Measurements from ENCODE around the gene SF3B6. TPM values are rescaled to one million over a fixed set of nuclear protein-coding genes. Genes with fewer than 3 reads are reported as not detected.

SF3B6 gene
- total RNA-seq, 4 donors from 2014 or later = 73.7 to 93.1 (median 81.5) TPM

- H3K4me3 ChIP-seq = peak overlapping the region; percentile 59 to 78 (median 64)
- H3K27me3 ChIP-seq = no peaks in the 10 kb centered on the region
- peaks cover 0 to 56% (median 0%) of the 10 kb centered on the region in 3 donors for H3K36me3 ChIP-seq
- H3K4me1 ChIP-seq = peaks cover 0 to 17% (median 8%) of the 10 kb centered on the region in 4 donors
- TF ChIP-seq CTCF (IDR thresholded peaks at IDR 0.05) (no peak), POLR2A (IDR thresholded peaks at IDR 0.05) (no peak), EP300 (IDR thresholded peaks at IDR 0.05) (no peak)
- no peak for DNase-seq (ENCODE audit: low spot score in 2 of 2)
- H3K9me3 ChIP-seq = no peaks in the 10 kb centered on the region
- WGBS, 2 donors = 12 to 19% methylated on average over 11 of the region's 30 CpGs
- peak overlapping the region; percentile 90 to 96 (median 92) for H3K27ac ChIP-seq
Observed at GRCh38 chr2:24083567-24084385, 7.7 kb upstream of the SF3B6 start.

- WGBS, 2 donors = 77 to 83% methylated on average over 7 to 8 of the region's 8 CpGs
- no peak for TF ChIP-seq CTCF (IDR thresholded peaks at IDR 0.05)
Observed at GRCh38 chr2:24082787-24083566, 6.9 kb upstream of the SF3B6 start.

GRCh38 chr2:24080701-24081100 lies 4.6 kb upstream of the SF3B6 start:
- no peak for DNase-seq (ENCODE audit: low spot score in 2 of 2)
- 59 to 64% methylated on average over 2 of the region's 2 CpGs for WGBS, 2 donors
- Histone ChIP-seq H3K4me1 (peaks cover 0 to 36% (median 11%) of the 10 kb centered on the region in 4 donors), H3K36me3 (peaks cover 0 to 47% (median 0%) of the 10 kb centered on the region in 3 donors), H3K4me3 (no peak overlapping the region), H3K27ac (no peak overlapping the region), H3K27me3 (no peaks in the 10 kb centered on the region), H3K9me3 (no peaks in the 10 kb centered on the region)
- no peak for TF ChIP-seq CTCF (IDR thresholded peaks at IDR 0.05)
- TF ChIP-seq POLR2A (IDR thresholded peaks at IDR 0.05) = no peak

More at GRCh38 chr2:24082787-24083566, 6.9 kb upstream of the SF3B6 start:
- Histone ChIP-seq H3K4me1 (peaks cover 0 to 24% (median 8%) of the 10 kb centered on the region in 4 donors), H3K4me3 (peak overlapping the region in 2 of 4 donors; percentile 62 to 66), H3K27me3 (no peaks in the 10 kb centered on the region), H3K36me3 (peaks cover 0 to 56% (median 0%) of the 10 kb centered on the region in 3 donors), H3K9me3 (no peaks in the 10 kb centered on the region), H3K27ac (peak overlapping the region; percentile 90 to 96 (median 92))
- DNase-seq (ENCODE audit: low spot score in 2 of 2) = no peak

- 50 to 62% methylated on average over 2 of the region's 2 CpGs for WGBS, 2 donors
- Histone ChIP-seq H3K9me3 (no peaks in the 10 kb centered on the region), H3K27me3 (no peaks in the 10 kb centered on the region), H3K4me1 (peaks cover 0 to 44% (median 12%) of the 10 kb centered on the region in 4 donors), H3K36me3 (peaks cover 0 to 61% (median 0%) of the 10 kb centered on the region in 3 donors), H3K4me3 (peak overlapping the region in 3 of 4 donors; percentile 69 to 84 (median 78)), H3K27ac (peak overlapping the region; percentile 93 to 97 (median 95))
- DNase-seq (ENCODE audit: low spot score in 2 of 2) = no peak
- no peak for TF ChIP-seq POLR2A (IDR thresholded peaks at IDR 0.05)
- TF ChIP-seq CTCF (IDR thresholded peaks at IDR 0.05) = no peak
- no peak for TF ChIP-seq EP300 (IDR thresholded peaks at IDR 0.05)
Observed at GRCh38 chr2:24077879-24078278, 1.8 kb upstream of the SF3B6 start.

- peaks cover 0 to 44% (median 11%) of the 10 kb centered on the region in 4 donors for H3K4me1 ChIP-seq
- peak overlapping the region; percentile 93 to 97 (median 95) for H3K27ac ChIP-seq
- H3K27me3 ChIP-seq = no peaks in the 10 kb centered on the region
- H3K36me3 ChIP-seq = peaks cover 0 to 61% (median 0%) of the 10 kb centered on the region in 3 donors
- 9% methylated on average over 9 of the region's 9 CpGs for WGBS, 2 donors
- no peak for DNase-seq (ENCODE audit: low spot score in 2 of 2)
- TF ChIP-seq CTCF (IDR thresholded peaks at IDR 0.05) (no peak), EP300 (IDR thresholded peaks at IDR 0.05) (no peak), POLR2A (IDR thresholded peaks at IDR 0.05) (no peak)
- H3K9me3 ChIP-seq = no peaks in the 10 kb centered on the region
- H3K4me3 ChIP-seq = peak overlapping the region; percentile 69 to 84 (median 76)
Observed at GRCh38 chr2:24077535-24077877, 1.4 kb upstream of the SF3B6 start.

Measured in tibial nerve (tissue), 4 donors.